ENCODE results near the gene VTI1B. TPM values are rescaled to one million over a fixed set of nuclear protein-coding genes. Genes with fewer than 3 reads are reported as not detected.

The VTI1B gene
- total RNA-seq, 1 donor from 2014 or later = 98.3 TPM

DNA sequence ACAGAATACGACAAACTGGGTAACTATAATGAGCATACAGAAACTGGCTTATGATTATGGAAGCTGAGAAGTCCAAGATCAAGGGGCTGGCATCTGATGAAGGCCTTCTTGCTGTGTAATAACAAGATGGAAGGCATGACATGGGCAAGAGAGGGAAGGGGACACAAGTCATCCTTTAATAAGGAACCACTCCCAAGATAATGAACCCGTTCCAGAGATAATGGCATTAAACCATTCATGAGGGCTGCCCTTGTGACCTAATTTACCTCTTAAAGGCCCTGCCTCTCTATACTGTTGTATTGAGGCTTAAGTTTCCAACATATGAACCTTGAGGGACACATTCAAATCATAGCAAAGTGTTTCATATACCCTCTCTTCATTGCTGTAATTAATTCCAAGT is 4.6 kb upstream of the VTI1B start:
- DNase-seq (ENCODE audit: low read depth) = no peak

DNA sequence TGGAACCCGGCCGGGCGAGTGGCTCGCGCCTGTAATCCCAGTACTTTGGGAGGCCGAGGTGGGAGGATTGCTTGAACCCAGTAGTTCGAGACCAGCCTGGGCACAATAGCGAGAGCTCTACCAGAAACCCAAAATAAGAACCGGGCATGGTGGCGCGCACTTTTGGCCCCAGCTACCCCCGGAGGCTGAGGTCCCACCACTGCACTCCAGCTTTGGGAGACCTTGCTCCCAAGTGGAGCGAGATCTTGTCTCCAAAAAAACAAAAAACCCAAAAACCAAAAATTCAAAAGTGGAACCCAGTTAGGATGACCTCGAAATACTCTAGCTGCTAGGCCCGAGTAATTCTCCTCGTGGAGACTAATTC is 769 bp upstream of the VTI1B start:
- DNase-seq (ENCODE audit: low read depth) = no peak

DNA sequence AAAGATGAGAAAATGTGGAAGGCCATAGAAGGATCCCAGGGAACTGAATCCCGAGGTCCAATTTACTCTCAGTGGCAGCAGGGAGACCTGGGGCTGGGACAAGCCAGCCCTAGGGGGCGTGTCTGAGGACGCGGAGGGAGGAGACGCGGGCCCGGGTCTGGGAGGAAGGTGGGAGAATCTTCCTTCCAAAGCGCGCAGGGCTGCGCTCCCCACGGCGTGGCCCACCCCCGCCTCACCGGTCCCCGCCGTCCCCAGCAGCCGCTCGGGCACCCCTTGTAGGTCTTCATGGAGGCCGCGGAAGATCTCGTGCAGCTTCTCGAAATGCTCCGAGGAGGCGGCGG is 323 bp downstream of the VTI1B start:
- peak; percentile 32 for DNase-seq (ENCODE audit: low read depth)

- DNase-seq (ENCODE audit: low read depth) = no peak
Observed at GRCh38 chr14:67673451-67673850, 981 bp downstream of the VTI1B start.

GRCh38 chr14:67668559-67668958 is 5.9 kb downstream of the VTI1B start:
- DNase-seq (ENCODE audit: low read depth) = no peak

DNA sequence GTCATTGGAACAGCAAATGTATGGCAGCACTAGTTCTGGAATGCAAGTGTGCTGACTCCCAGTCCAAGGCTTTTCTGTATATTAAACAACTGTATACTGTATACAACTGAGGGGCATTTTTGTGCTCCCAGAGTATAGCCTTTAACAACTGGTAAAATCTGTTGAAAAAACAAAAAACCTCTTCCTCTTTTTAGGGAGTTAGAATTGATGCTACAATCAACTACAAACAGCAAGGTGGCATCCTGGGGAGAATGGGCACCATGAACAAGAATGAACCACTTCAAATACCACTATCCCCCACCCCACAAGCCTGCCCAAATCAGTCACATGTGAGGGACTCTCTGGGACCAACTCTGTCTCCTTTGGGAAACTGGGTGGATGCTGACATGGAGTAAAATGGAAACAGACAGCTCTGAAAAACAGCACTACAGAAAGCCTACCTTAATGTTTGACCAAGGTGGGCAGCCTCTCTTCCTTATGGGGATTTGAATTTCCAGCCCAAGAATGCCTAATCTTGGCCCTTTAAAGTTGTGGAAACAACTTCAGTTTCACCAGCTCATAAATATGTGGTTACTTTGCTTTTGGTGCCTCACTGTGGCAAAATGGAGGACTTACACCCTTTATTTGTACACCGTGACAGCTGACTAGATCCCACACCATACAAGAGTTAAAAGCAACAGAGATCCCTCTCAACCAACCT is 7.5 kb downstream of the VTI1B start:
- DNase-seq (ENCODE audit: low read depth) = peak; percentile 70

DNA sequence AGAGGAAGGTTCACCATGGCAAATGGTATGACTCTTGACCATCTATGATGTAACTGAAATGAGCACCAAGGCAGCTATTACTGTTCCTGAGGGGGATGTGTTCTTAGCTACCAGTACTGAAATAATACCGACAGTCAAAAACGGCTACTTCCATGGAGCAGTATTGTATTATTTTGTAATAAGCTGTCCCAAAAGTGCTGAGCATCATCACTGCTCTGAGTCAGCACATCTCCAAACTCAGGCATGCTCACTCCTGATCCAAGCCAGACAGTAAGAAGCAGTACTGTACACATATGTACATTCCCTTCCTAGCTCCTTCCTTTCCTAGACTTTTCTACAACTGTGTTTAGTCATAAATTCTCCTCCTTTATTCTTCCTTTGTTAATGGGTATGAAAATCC is 8.6 kb downstream of the VTI1B start:
- DNase-seq (ENCODE audit: low read depth) = no peak

GRCh38 chr14:67663633-67664032 is 10.8 kb downstream of the VTI1B start:
- DNase-seq (ENCODE audit: low read depth) = no peak

- DNase-seq (ENCODE audit: low read depth) = no peak
Observed at GRCh38 chr14:67653651-67654280, 20.7 kb downstream of the VTI1B start.

DNA sequence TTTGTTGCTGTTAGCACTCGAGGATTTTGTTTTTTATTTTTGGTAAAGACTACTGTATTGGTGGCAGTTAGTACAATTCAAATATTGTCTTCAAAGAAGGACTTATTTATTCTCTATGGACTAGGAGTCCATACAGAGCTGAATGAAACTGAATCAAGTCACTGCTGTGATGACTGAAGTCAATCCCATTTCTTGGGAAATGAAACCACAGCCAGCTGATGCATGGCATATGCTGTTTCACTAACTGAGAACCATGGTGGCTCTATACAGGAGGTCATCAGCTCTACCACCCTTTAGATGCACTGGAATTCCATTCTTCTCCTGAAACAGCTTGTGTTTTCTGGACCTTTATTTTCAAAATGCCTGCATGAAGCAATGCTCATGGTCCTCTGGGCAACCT is 22.2 kb downstream of the VTI1B start:
- DNase-seq (ENCODE audit: low read depth) = no peak

GRCh38 chr14:67650694-67651093 is 23.7 kb downstream of the VTI1B start:
- DNase-seq (ENCODE audit: low read depth) = peak; percentile 78

DNA sequence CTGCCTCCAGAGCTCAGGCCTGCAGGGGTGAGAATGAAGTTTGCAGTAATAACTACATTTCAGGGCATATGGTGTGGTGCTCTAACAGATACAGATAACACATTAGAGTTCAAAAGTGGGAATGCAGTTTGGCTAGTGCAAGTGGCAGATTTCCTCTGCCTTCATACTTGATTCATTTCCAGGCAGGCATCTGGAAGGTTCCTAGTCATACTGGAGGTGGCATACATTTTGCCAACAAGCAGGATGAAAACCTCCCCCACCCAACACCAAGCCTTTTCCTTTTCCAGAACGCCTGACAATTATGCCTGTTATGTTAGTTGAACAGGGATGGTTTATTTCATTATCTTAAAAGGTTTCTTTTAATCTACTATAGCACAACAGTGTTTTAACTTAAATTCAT is 24.3 kb downstream of the VTI1B start:
- DNase-seq (ENCODE audit: low read depth) = no peak

- DNase-seq (ENCODE audit: low read depth) = peak; percentile 92
Observed at GRCh38 chr14:67646131-67646530, 28.3 kb downstream of the VTI1B start.

GRCh38 chr14:67645414-67645813 is 29.0 kb downstream of the VTI1B start:
- DNase-seq (ENCODE audit: low read depth) = no peak

DNA sequence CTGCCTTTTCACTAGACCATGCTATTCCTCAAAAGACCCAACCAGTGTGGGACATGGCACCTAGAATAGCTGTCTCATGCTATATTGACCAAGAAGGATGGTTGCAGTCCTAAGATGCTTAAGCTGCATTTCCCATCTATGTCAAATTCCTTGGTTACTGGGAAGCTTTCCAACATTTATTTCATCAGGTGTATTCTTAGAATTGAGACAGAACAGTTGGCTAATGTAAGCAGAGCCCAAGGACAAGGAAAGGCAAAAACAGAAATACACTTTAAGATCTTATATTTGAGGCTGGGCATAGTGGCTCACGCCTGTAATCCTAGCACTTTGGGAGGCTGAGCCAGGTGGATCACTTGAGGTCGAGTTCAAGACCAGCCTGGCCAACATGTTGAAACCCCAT is 30.0 kb downstream of the VTI1B start:
- peak; percentile 51 for DNase-seq (ENCODE audit: low read depth)

- peak; percentile 15 for DNase-seq (ENCODE audit: low read depth)
Observed at GRCh38 chr14:67643713-67644112, 30.7 kb downstream of the VTI1B start.

DNA sequence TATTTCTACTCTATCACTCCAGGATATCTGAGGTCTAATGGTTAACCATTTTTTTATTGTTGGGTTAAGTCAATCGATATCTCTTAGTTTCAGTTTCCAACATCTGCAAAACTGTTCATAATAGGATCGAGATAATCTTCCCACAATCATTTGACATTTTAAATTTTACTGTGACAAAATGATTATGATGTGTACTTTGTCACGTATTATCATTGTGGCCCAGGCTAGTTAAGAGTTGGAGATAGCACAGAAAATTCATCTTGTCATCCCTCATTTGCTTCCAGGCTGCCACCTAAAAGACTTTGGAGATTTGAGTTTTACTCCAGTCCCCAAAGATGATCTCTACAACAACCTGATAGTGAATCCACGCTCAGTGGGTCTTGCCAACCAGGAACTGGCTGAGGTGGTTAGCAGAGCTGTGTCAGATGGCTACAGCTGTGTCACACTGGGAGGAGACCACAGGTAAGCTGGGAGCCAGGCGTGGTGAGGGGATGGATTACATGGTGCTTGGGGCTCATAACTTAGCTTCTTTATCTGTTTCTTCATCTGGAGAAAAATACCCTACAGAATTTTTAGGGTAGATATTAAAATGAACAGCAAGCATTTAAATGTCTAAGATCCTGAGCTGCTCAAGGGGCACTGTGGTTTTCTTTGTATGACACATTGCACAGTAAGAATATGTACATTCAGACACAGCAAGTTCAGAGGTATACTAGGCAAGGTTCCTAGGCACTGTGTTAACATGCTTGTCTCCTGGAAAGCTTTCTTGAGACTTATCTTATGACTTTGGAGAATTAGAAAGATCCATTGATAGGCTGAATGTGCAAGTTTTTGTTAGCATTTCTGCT is 32.3 kb downstream of the VTI1B start:
- no peak for DNase-seq (ENCODE audit: low read depth)

DNA sequence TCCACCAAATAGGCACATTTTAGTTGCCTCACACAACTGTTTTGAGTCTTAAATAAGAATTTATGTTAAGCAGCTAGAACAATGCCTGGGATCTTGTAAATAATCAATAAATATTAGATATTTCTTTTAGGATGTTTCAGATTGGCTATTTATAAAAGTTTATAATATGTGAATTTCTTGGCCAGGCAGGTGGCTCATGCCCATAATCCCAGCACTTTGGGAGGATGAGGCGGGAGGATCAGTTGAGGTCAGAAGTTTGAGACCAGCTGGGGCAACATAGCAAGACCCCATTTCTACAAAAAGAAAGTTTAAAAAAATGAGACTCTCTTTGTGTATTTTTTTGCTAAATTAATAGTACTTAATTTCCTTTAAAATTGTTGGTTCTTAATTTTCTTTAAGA is 33.0 kb downstream of the VTI1B start:
- DNase-seq (ENCODE audit: low read depth) = no peak

GRCh38 chr14:67638642-67639041 is 35.8 kb downstream of the VTI1B start:
- DNase-seq (ENCODE audit: low read depth) = no peak

DNA sequence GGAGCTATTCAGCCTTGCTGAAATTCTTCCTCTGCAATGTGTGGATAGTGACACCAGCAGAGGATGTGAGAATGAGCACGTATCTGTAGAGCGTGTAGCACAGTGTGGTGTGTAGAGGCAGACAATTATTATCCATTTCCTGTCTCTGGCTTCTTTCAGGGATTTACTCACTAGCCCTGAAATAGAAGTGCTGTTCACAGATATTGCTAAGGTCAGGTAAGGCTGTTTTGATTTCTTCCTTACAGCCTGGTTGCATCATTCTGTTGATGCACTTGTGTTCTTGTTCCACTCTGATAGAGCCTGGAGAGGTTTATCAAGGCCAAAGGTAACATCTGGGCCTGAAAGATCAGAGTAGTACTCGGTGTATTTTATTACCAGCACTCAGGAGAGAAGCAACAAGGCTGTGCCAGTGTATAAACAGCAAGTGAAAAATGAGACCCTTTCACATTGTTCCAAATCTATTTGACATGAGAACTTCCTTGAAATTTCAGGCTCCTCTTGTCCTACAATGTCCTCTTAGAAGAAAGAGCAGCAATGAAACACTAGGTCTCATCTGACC is 38.0 kb downstream of the VTI1B start:
- DNase-seq (ENCODE audit: low read depth) = peak; percentile 77

DNA sequence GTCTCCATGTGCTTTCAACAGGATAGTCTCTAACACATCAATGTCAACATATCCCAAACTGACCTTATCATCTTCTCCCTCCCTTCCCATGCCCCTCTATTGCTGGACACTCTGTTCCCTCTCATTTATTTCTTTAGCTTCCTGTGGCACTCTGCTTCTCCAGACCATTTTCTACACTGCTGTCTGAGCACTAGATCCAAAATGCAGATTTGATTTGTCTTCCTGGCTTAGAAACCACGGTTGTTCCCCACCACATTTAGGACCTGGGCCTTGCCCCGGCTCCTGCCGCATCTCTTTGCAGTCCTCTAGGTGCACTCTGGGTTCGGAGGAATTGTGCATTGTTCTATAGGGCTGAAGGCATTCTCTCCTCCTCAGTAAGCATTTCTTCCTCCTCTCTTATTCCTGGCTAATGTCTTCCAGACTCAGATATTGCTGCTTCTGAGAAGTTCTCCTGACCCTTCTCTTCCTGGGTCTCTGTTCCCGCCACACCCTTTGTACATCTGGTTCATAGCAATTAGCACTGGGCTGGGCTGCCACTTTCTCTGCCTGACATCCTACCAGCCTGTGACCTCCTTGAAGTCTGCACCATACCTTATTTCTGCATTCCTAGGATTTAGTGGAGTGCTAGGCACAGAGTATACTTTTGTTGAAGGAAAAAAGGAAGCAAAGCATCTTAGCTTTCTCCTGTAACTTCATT is 40.8 kb downstream of the VTI1B start:
- DNase-seq (ENCODE audit: low read depth) = no peak

- DNase-seq (ENCODE audit: low read depth) = no peak
Observed at GRCh38 chr14:67630938-67631337, 43.5 kb downstream of the VTI1B start.

Measured in renal cortical epithelial cell (primary cell).